HUES64 (cell line): ENCODE measurements around the gene OLIG1.

Source experiments
- H3K27ac ChIP-seq: 2 replicates; pipeline ENCODE4 v1.7.0; 2013; ENCODE audit warnings: low read depth, low read length, inconsistent platforms
- H3K27me3 ChIP-seq: 2 replicates; pipeline ENCODE4 v1.6.1; 2013; ENCODE audit warnings: mild to moderate bottlenecking, low read length; ENCODE audit not compliant: insufficient read depth
- H3K36me3 ChIP-seq: 2 replicates; pipeline ENCODE4 v1.6.1; 2013; ENCODE audit warnings: mild to moderate bottlenecking, low read length; ENCODE audit not compliant: insufficient read depth
- H3K4me1 ChIP-seq: 2 replicates; pipeline ENCODE4 v1.6.1; 2013; ENCODE audit warnings: mild to moderate bottlenecking, low read length, moderate library complexity; ENCODE audit not compliant: insufficient read depth
- H3K4me3 ChIP-seq: 2 replicates; pipeline ENCODE4 v1.5.1; 2013; ENCODE audit warnings: mild to moderate bottlenecking, low read length, moderate library complexity
- H3K9ac ChIP-seq: 2 replicates; pipeline ENCODE4 v1.6.1; 2013; ENCODE audit warnings: mild to moderate bottlenecking, low read depth, low read length
- H3K9me3 ChIP-seq: 2 replicates; pipeline ENCODE4 v1.6.1; 2013; ENCODE audit warnings: low read depth, low read length; ENCODE audit not compliant: insufficient read depth
- WGBS: fragments of 150-250, 120-280 bp; methylation state at CpG from one replicate; pipeline ENCODE4 v1.1.7; 2013; ENCODE audit warnings: missing lambda C conversion rate; 5-methylcytosine and 5-hydroxymethylcytosine counted together

OLIG1 gene

GRCh38 chr21:33047231-33047630 lies 22.7 kb upstream of the OLIG1 start:
- Histone ChIP-seq H3K9ac (no peak overlapping the region), H3K27ac (no peak overlapping the region), H3K4me3 (no peak overlapping the region), H3K9me3 (no peaks in the 10 kb centered on the region), H3K27me3 (peaks cover 55% of the 10 kb centered on the region), H3K36me3 (no peaks in the 10 kb centered on the region), H3K4me1 (peaks cover 6% of the 10 kb centered on the region)
- 94% methylated on average over 5 of the region's 5 CpGs for WGBS

GRCh38 chr21:33051925-33052324 lies 18.0 kb upstream of the OLIG1 start:
- whole genome bisulfite sequencing: 91% methylated on average over 16 of the region's 16 CpGs
- no peak overlapping the region for H3K9ac ChIP-seq
- H3K27me3 ChIP-seq: peaks cover 27% of the 10 kb centered on the region
- no peaks in the 10 kb centered on the region for H3K36me3 ChIP-seq
- H3K4me3 ChIP-seq: no peak overlapping the region
- no peak overlapping the region for H3K27ac ChIP-seq
- no peaks in the 10 kb centered on the region for H3K4me1 ChIP-seq
- no peaks in the 10 kb centered on the region for H3K9me3 ChIP-seq

- Histone ChIP-seq H3K4me3 (no peak overlapping the region), H3K27me3 (peaks cover 20% of the 10 kb centered on the region), H3K36me3 (no peaks in the 10 kb centered on the region), H3K27ac (no peak overlapping the region), H3K9ac (no peak overlapping the region), H3K4me1 (no peaks in the 10 kb centered on the region), H3K9me3 (no peaks in the 10 kb centered on the region)
These were observed 16.0 kb upstream of the OLIG1 start for GRCh38 chr21:33053951-33054350.

GRCh38 chr21:33055991-33056390 lies 13.9 kb upstream of the OLIG1 start:
- Histone ChIP-seq H3K36me3 (no peaks in the 10 kb centered on the region), H3K9me3 (no peaks in the 10 kb centered on the region), H3K27me3 (peaks cover 36% of the 10 kb centered on the region), H3K9ac (no peak overlapping the region), H3K4me3 (no peak overlapping the region), H3K4me1 (no peaks in the 10 kb centered on the region), H3K27ac (no peak overlapping the region)
- 90% methylated on average over 5 of the region's 5 CpGs for WGBS

GRCh38 chr21:33057385-33057940 lies 12.5 kb upstream of the OLIG1 start:
- no peak overlapping the region for H3K27ac ChIP-seq

GRCh38 chr21:33058527-33058926 lies 11.4 kb upstream of the OLIG1 start:
- H3K9ac ChIP-seq: no peak overlapping the region
- no peaks in the 10 kb centered on the region for H3K9me3 ChIP-seq
- H3K4me3 ChIP-seq: no peak overlapping the region
- H3K36me3 ChIP-seq: no peaks in the 10 kb centered on the region
- 89% methylated on average over 6 of the region's 6 CpGs for WGBS
- H3K27ac ChIP-seq: no peak overlapping the region
- no peaks in the 10 kb centered on the region for H3K4me1 ChIP-seq
- peaks cover 55% of the 10 kb centered on the region for H3K27me3 ChIP-seq

More at GRCh38 chr21:33057385-33057940, 12.5 kb upstream of the OLIG1 start:
- peaks cover 47% of the 10 kb centered on the region for H3K27me3 ChIP-seq
- H3K4me1 ChIP-seq: no peaks in the 10 kb centered on the region
- H3K9ac ChIP-seq: no peak overlapping the region
- WGBS: 92% methylated on average over 11 of the region's 11 CpGs
- no peaks in the 10 kb centered on the region for H3K36me3 ChIP-seq
- H3K4me3 ChIP-seq: no peak overlapping the region
- H3K9me3 ChIP-seq: no peaks in the 10 kb centered on the region

- no peak overlapping the region for H3K9ac ChIP-seq
- peaks cover 60% of the 10 kb centered on the region for H3K27me3 ChIP-seq
- no peaks in the 10 kb centered on the region for H3K9me3 ChIP-seq
- no peak overlapping the region for H3K27ac ChIP-seq
- no peaks in the 10 kb centered on the region for H3K4me1 ChIP-seq
- no peaks in the 10 kb centered on the region for H3K36me3 ChIP-seq
- no peak overlapping the region for H3K4me3 ChIP-seq
- WGBS: 90% methylated on average over 6 of the region's 6 CpGs
These were observed 11.0 kb upstream of the OLIG1 start for GRCh38 chr21:33058957-33059356.

- Histone ChIP-seq H3K9me3 (no peaks in the 10 kb centered on the region), H3K27me3 (peaks cover 62% of the 10 kb centered on the region), H3K9ac (no peak overlapping the region), H3K4me1 (no peaks in the 10 kb centered on the region), H3K4me3 (no peak overlapping the region), H3K27ac (no peak overlapping the region), H3K36me3 (no peaks in the 10 kb centered on the region)
- WGBS: 90% methylated on average over 2 of the region's 2 CpGs
These were observed 10.5 kb upstream of the OLIG1 start for GRCh38 chr21:33059380-33059841.

GRCh38 chr21:33061233-33061632 lies 8.7 kb upstream of the OLIG1 start:
- 97% methylated on average over 4 of the region's 4 CpGs for WGBS
- no peaks in the 10 kb centered on the region for H3K9me3 ChIP-seq
- H3K27me3 ChIP-seq: peaks cover 75% of the 10 kb centered on the region
- no peak overlapping the region for H3K27ac ChIP-seq
- no peaks in the 10 kb centered on the region for H3K36me3 ChIP-seq
- peaks cover 7% of the 10 kb centered on the region; the same call in 1 of the 2 replicates for H3K4me1 ChIP-seq
- no peak overlapping the region for H3K9ac ChIP-seq
- no peak overlapping the region for H3K4me3 ChIP-seq

- Histone ChIP-seq H3K27me3 (peaks cover 94% of the 10 kb centered on the region), H3K4me3 (no peak overlapping the region), H3K4me1 (peaks cover 7% of the 10 kb centered on the region; the same call in 1 of the 2 replicates), H3K9ac (no peak overlapping the region), H3K27ac (no peak overlapping the region), H3K36me3 (no peaks in the 10 kb centered on the region), H3K9me3 (no peaks in the 10 kb centered on the region)
- WGBS: 93% methylated on average over 5 of the region's 5 CpGs
These were observed 6.5 kb upstream of the OLIG1 start for GRCh38 chr21:33063375-33063883.

- no peak overlapping the region for H3K9ac ChIP-seq
- WGBS: 40% methylated on average over 14 of the region's 14 CpGs
- H3K4me1 ChIP-seq: peaks cover 7% of the 10 kb centered on the region; the same call in 1 of the 2 replicates
- H3K9me3 ChIP-seq: 0 out of 2 replicates have a peak, but pooled peaks cover 3% of the 10 kb centered on the region
- no peak overlapping the region for H3K27ac ChIP-seq
- peaks cover 94% of the 10 kb centered on the region for H3K27me3 ChIP-seq
- H3K4me3 ChIP-seq: peak overlapping the region; percentile 7; the same call in 1 of the 2 replicates
- no peaks in the 10 kb centered on the region for H3K36me3 ChIP-seq
These were observed 5.9 kb upstream of the OLIG1 start for GRCh38 chr21:33063907-33064622.
